ENCODE results near the gene MEG3.

Gene MEG3

GRCh38 chr14:100780646-100781355 lies 45.1 kb upstream of the MEG3 start:
- H3K4me2 ChIP-seq (ENCODE audit: low read length): no peak overlapping the region
- H3K9me3 ChIP-seq (ENCODE audit: control insufficient read depth, low read length): no peaks in the 10 kb centered on the region
- no peak overlapping the region for H3K27ac ChIP-seq
- H3K27me3 ChIP-seq (ENCODE audit: control insufficient read depth, insufficient read depth, low read length): no peaks in the 10 kb centered on the region
- H3K9ac ChIP-seq: no peak overlapping the region
- no peak overlapping the region for H3K4me3 ChIP-seq (ENCODE audit: low read depth, low read length)
- no peak for TF ChIP-seq CTCF (IDR thresholded peaks at IDR 0.05)
- no peaks in the 10 kb centered on the region for H3K4me1 ChIP-seq
- no peaks in the 10 kb centered on the region for H3K79me2 ChIP-seq
- H2AFZ ChIP-seq: no peak overlapping the region
- no peaks in the 10 kb centered on the region for H3K36me3 ChIP-seq (ENCODE audit: control insufficient read depth, insufficient read depth, low read length)

- H2AFZ ChIP-seq: no peak overlapping the region
- no peak overlapping the region for H3K4me2 ChIP-seq (ENCODE audit: low read length)
- no peak overlapping the region for H3K9ac ChIP-seq
- no peaks in the 10 kb centered on the region for H3K4me1 ChIP-seq
- H3K36me3 ChIP-seq (ENCODE audit: control insufficient read depth, insufficient read depth, low read length): no peaks in the 10 kb centered on the region
- TF ChIP-seq CTCF (IDR thresholded peaks at IDR 0.05): no peak
- H3K27me3 ChIP-seq (ENCODE audit: control insufficient read depth, insufficient read depth, low read length): no peaks in the 10 kb centered on the region
- H3K9me3 ChIP-seq (ENCODE audit: control insufficient read depth, low read length): no peaks in the 10 kb centered on the region
- no peak overlapping the region for H3K27ac ChIP-seq
- no peaks in the 10 kb centered on the region for H3K79me2 ChIP-seq
- no peak overlapping the region for H3K4me3 ChIP-seq (ENCODE audit: low read depth, low read length)
Measured at GRCh38 chr14:100781952-100782351, 44.0 kb upstream of the MEG3 start.

GRCh38 chr14:100782516-100783320 lies 43.2 kb upstream of the MEG3 start:
- Histone ChIP-seq H3K4me3 (ENCODE audit: low read depth, low read length) (no peak overlapping the region), H2AFZ (no peak overlapping the region), H3K36me3 (ENCODE audit: control insufficient read depth, insufficient read depth, low read length) (no peaks in the 10 kb centered on the region), H3K9me3 (ENCODE audit: control insufficient read depth, low read length) (no peaks in the 10 kb centered on the region), H3K9ac (no peak overlapping the region), H3K27ac (no peak overlapping the region), H3K4me2 (ENCODE audit: low read length) (no peak overlapping the region), H3K79me2 (no peaks in the 10 kb centered on the region), H3K4me1 (no peaks in the 10 kb centered on the region), H3K27me3 (ENCODE audit: control insufficient read depth, insufficient read depth, low read length) (no peaks in the 10 kb centered on the region)
- TF ChIP-seq CTCF (IDR thresholded peaks at IDR 0.05): no peak

- H3K9ac ChIP-seq: no peak overlapping the region
- no peaks in the 10 kb centered on the region for H3K36me3 ChIP-seq (ENCODE audit: control insufficient read depth, insufficient read depth, low read length)
- H3K4me3 ChIP-seq (ENCODE audit: low read depth, low read length): no peak overlapping the region
- H3K4me1 ChIP-seq: no peaks in the 10 kb centered on the region
- H3K79me2 ChIP-seq: no peaks in the 10 kb centered on the region
- H3K9me3 ChIP-seq (ENCODE audit: control insufficient read depth, low read length): no peaks in the 10 kb centered on the region
- no peak for TF ChIP-seq CTCF (IDR thresholded peaks at IDR 0.05)
- no peak overlapping the region for H3K27ac ChIP-seq
- no peak overlapping the region for H3K4me2 ChIP-seq (ENCODE audit: low read length)
- no peak overlapping the region for H2AFZ ChIP-seq
- H3K27me3 ChIP-seq (ENCODE audit: control insufficient read depth, insufficient read depth, low read length): no peaks in the 10 kb centered on the region
Measured at GRCh38 chr14:100783630-100784370, 42.1 kb upstream of the MEG3 start.
